Nephron (organoid): Measurements from ENCODE around the gene RASGRF2.
"Not testable (repeated sequence)": the region's sequence is repeated elsewhere in the genome, so short reads cannot be mapped to it uniquely, and the experiment has no call there.

Source experiments
- H3K27ac Mint-ChIP-seq, 3 experiments: 2 replicates each; pipeline ENCODE4 v1.8.0; 2020; ENCODE audit warnings: mixed read lengths in 3 of 3, mild to moderate bottlenecking in 2 of 3, moderate library complexity in 1 of 3
- H3K27me3 Mint-ChIP-seq: 2 replicates; pipeline ENCODE4 v1.8.0; 2021; ENCODE audit warnings: low read depth, mild to moderate bottlenecking, moderate library complexity, mixed read lengths
- H3K36me3 Mint-ChIP-seq: 2 replicates; pipeline ENCODE4 v1.8.0; 2020; ENCODE audit warnings: low read depth, mixed read lengths
- H3K4me1 Mint-ChIP-seq: 2 replicates; pipeline ENCODE4 v1.8.0; 2020; ENCODE audit warnings: mixed read lengths
- H3K4me3 Mint-ChIP-seq, 3 experiments: 2 replicates each; pipeline ENCODE4 v1.8.0; 2020; ENCODE audit warnings: mild to moderate bottlenecking in 3 of 3, mixed read lengths in 3 of 3, moderate library complexity in 2 of 3
- H3K9me3 Mint-ChIP-seq: 2 replicates; pipeline ENCODE4 v1.8.0; 2020; ENCODE audit warnings: mixed read lengths
- CTCF ChIP-seq, 3 experiments: fragments of 200-600 bp; sonication (generic); IDR thresholded peaks; one replicate each; pipeline ENCODE4 v1.5.0; 2021; ENCODE audit warnings: antibody characterized with exemption in 3 of 3; ENCODE audit not compliant: unreplicated experiment in 3 of 3

RASGRF2 gene

GRCh38 chr5:81105261-81105877 lies 145.2 kb downstream of the RASGRF2 start:
- no peak overlapping the region for H3K4me3 Mint-ChIP-seq
- H3K36me3 Mint-ChIP-seq = no peaks in the 10 kb centered on the region
- H3K9me3 Mint-ChIP-seq = no peaks in the 10 kb centered on the region
- no peaks in the 10 kb centered on the region for H3K4me1 Mint-ChIP-seq
- TF ChIP-seq CTCF (IDR thresholded peaks at IDR 0.05; ENCODE audit: unreplicated experiment in 3 of 3) = no peak
- H3K27me3 Mint-ChIP-seq = peaks cover 7% of the 10 kb centered on the region
- no peak overlapping the region for H3K27ac Mint-ChIP-seq

GRCh38 chr5:81115261-81115660 lies 155.1 kb downstream of the RASGRF2 start:
- Mint-ChIP-seq H3K4me1 (no peaks in the 10 kb centered on the region), H3K9me3 (no peaks in the 10 kb centered on the region), H3K4me3 (no peak overlapping the region), H3K36me3 (no peaks in the 10 kb centered on the region), H3K27ac (no peak overlapping the region), H3K27me3 (no peaks in the 10 kb centered on the region)
- no peak for TF ChIP-seq CTCF (IDR thresholded peaks at IDR 0.05; ENCODE audit: unreplicated experiment in 3 of 3)

- H3K27me3 Mint-ChIP-seq = no peaks in the 10 kb centered on the region
- H3K27ac Mint-ChIP-seq = no peak overlapping the region
- no peak overlapping the region for H3K4me3 Mint-ChIP-seq
- H3K36me3 Mint-ChIP-seq = no peaks in the 10 kb centered on the region
- no peaks in the 10 kb centered on the region for H3K4me1 Mint-ChIP-seq
- no peak for TF ChIP-seq CTCF (IDR thresholded peaks at IDR 0.05; ENCODE audit: unreplicated experiment in 3 of 3)
- H3K9me3 Mint-ChIP-seq = no peaks in the 10 kb centered on the region
These were observed 157.4 kb downstream of the RASGRF2 start for GRCh38 chr5:81117566-81117965.

GRCh38 chr5:81121273-81121672 lies 161.1 kb downstream of the RASGRF2 start:
- no peak for TF ChIP-seq CTCF (IDR thresholded peaks at IDR 0.05; ENCODE audit: unreplicated experiment in 3 of 3)
- H3K4me1 Mint-ChIP-seq = no peaks in the 10 kb centered on the region
- H3K9me3 Mint-ChIP-seq = no peaks in the 10 kb centered on the region
- H3K4me3 Mint-ChIP-seq = no peak overlapping the region
- H3K27ac Mint-ChIP-seq = no peak overlapping the region
- no peaks in the 10 kb centered on the region for H3K36me3 Mint-ChIP-seq
- no peaks in the 10 kb centered on the region for H3K27me3 Mint-ChIP-seq

- Mint-ChIP-seq H3K4me1 (no peaks in the 10 kb centered on the region), H3K4me3 (no peak overlapping the region), H3K36me3 (no peaks in the 10 kb centered on the region), H3K27ac (no peak overlapping the region), H3K27me3 (no peaks in the 10 kb centered on the region), H3K9me3 (no peaks in the 10 kb centered on the region)
- TF ChIP-seq CTCF (IDR thresholded peaks at IDR 0.05; ENCODE audit: unreplicated experiment in 3 of 3) = no peak
These were observed 161.9 kb downstream of the RASGRF2 start for GRCh38 chr5:81121836-81122630.

- not testable (repeated sequence) for H3K4me3 Mint-ChIP-seq, H3K27me3 Mint-ChIP-seq, H3K27ac Mint-ChIP-seq, H3K4me1 Mint-ChIP-seq, H3K36me3 Mint-ChIP-seq, H3K9me3 Mint-ChIP-seq
These were observed 164.5 kb downstream of the RASGRF2 start for GRCh38 chr5:81124689-81125088.
